Measurements from ENCODE around the gene ARFGAP2.
"Not testable (repeated sequence)": the region's sequence is repeated elsewhere in the genome, so short reads cannot be mapped to it uniquely, and the experiment has no call there.

Gene ARFGAP2

DNA sequence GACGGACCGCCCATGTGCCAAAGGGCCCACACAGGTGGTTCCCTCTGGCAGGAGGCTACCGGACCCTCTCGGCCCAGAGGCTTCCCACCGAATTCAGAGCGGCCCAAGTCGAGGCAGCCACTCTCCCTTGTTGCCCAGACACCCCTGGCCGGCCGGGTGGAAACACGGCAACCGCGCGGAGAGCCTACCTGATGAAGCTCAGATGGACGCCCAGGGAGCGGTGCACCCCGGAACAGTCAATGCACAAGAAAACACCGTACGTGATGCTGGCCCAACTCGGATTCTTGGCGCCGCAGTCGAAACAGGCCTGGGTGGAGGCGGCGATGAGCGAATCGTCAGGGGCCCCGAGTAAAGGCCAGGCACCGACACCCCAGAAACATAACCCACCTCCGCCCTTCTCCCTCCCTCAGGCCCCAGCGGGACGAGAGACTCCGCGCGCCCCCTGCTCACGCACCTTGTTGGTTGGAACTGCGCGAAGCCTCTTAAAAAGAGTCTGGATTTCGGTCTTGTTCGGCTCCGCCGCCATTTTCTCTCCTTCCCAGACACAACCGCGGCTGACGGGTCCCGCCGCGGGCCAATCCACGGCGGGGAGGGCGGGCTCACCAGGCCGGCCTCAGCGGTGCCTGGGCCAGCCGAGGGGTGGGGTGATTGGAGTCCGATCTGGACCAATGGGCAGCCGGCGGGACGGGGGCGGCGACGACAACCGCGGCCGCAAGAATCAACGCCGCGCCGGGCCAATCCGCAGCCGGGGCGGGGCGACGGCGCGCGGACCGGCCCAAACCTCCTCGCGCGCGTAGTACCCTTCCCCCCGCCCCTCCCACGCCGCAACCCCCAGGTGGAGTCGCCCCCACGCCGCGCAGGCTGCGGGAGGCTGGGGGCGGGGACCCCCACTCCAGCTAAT is at the start of gene ARFGAP2:
Gene ARFGAP2 (minus strand): TSS at position 552 of the 901 bp plus-strand sequence. CDS start 26 bp downstream, at position 526.
- peak; percentile 93 to 96 for DNase-seq

DNA sequence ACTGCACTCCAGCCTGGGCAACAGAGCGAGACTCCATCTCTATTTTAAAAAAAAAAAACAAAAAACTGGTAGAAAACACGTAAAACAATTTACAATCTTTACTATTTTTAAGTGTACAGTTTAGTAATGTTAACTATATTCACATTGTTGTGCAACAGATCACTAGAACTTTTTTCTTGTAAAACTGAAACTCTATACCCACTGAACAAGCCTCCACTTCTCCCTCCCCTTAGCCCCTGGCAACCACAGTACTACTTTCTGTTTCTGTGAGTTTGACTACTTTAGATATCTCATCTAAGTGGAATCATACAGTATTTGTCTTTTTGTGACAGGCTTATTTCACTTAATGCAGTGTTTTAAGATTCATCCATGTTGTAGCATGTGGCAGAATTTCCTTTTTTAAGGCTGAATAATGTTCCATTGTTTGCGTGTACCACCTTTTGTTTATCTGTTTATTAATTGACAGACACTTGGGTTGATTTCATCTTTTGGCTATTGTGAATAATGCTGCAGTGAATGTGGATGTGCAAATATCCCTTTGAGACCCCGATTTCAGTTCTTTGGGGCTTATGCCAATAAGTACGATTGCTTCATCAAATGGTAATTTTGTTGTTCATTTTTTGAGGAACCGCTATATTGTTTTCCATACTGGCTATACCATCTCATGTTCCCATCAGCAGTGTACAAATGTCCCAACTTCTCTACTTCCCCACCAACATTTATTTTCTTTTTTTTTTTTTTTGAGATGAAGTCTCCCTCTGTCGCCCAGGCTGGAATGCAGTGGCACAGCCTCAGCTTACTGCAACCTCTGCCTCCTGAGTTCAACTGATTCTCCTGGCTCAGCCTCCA is 49.1 kb upstream of the ARFGAP2 start:
- DNase-seq: no peak

DNA sequence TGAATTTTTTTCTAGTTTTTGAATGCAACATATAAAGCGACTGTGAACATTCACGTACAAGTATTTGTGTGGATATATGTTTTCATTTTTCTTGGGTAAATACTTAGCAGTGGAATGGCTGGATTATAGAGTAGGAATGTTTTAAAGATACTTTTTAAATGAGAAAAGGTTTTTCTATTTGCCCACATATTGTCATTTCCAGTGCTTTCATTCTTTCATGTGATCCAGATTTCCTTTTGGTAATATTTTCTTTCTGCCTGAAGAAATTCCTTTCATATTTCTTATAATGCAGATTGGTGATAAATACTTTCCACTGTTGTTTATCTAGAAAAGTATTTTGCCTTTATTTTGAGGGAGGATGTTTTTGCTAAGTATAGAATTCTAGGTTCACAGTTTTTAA is 46.0 kb upstream of the ARFGAP2 start:
- no peak for DNase-seq

- no peak for DNase-seq
These were observed 43.7 kb upstream of the ARFGAP2 start for GRCh38 chr11:47220401-47220821.

GRCh38 chr11:47216121-47216798 is 39.6 kb upstream of the ARFGAP2 start:
- peak in 1 of 2 donors; percentile 10 for DNase-seq

DNA sequence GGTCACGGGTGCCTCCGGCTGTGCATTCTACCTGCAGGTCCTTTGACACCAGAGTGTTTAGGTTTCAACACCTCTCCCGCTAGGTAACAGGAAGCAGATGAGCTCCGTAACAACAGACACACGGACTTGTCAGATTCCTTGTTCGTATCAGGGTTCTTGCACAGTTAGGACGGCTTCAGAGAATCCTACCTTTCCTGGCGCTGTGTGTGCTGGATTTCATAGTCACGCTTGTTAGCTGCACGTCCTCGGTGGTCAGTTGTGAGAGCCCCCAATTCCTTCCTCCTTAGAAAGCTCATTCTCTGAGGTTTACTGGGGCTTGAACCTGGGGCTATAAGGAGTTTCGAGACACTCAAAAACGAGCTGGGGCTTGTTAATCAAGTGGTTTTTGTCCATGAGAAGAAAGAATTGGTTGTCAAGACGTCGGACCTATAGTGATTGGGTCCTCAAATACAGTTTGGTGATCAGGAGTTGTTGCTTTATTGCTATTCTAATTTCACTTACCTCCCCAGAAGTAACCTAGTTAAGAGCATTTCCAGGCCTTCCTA is 38.8 kb upstream of the ARFGAP2 start:
- DNase-seq: no peak

GRCh38 chr11:47213950-47214565 is 37.4 kb upstream of the ARFGAP2 start:
- DNase-seq: peak; percentile 93 to 95

DNA sequence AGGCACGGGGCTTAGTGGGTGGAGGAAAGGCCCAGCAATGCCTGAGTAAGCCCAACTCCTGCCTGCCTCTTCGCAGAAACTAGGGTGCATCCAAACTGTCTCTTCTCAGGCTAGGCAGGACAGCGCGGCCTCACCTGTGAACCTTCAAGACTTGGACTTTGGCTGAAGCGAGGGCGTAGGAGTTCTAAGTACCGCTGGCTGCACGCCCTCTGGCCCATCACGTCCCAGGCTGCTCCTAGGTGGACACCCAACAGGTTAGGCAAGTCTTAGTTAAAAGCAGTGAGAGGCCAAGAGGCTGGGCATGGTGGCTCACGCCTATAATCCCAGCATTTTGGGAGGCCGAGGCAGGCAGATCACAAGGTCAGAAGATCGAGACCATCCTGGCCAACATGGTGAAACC is 36.3 kb upstream of the ARFGAP2 start:
- DNase-seq: no peak

GRCh38 chr11:47208628-47209027 is 31.9 kb upstream of the ARFGAP2 start:
- DNase-seq: no peak

GRCh38 chr11:47208008-47208552 is 31.4 kb upstream of the ARFGAP2 start:
- not testable (repeated sequence) for DNase-seq

DNA sequence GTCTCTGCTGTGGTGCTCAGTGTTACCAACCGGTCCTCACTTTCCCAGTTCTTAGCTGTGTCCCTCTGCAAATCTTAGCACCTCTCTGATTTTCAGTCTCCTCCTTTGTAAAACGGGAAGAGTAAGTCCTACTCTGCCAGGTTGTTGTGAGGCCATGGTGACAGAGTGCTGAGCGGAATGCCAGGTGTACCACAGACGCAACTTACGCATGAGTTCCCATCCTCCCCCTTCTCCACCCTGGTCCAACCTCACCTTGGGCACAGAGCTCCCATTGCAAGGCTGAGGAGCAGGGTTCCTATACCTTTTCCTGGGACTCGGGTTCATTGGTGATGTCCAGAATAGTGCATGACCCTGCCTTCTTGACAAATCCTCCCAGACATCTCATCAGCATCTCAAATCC is 30.8 kb upstream of the ARFGAP2 start:
- DNase-seq: no peak

DNA sequence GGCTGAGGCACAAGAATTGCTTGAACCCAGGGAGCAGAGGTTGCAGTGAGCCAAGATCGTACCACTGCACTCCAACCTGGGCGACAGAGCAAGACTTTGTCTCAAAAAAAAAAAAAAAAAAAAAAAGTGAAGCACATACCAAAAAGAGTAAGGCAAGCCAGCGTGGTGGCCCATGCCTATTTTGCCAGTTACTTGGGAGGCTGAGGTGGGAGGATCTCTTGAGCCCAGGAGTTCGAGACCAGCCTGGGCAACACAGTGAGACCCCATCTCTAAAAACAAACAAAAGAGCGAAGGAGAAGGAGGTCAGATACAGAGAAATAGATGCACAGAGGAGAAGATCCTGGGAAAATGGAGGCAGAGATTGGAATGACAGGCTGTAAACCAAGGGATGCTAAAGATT is 29.9 kb upstream of the ARFGAP2 start:
- not testable (repeated sequence) for DNase-seq

GRCh38 chr11:47204637-47204989 is 27.9 kb upstream of the ARFGAP2 start:
- DNase-seq: peak in 1 of 2 donors; percentile 47

DNA sequence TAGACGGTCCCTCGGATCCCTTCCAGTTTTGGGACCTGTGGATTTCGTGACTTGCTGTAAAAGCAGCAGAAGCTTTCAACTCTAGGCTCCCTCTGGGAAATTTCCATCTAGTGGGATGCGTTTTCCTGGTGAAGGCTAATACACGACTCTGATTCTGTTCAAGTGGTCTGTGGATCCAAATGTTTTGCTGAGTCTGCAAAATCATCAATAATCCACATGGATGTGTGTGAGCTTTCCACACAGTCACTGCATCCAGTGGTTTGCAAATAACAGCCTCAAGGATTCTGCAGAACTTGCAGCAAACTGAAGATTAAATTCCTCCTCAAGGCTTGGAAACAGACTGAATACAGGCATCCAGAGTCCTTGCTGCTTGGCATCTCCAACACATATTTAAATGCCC is 25.9 kb upstream of the ARFGAP2 start:
- DNase-seq: no peak

GRCh38 chr11:47201015-47201414 is 24.3 kb upstream of the ARFGAP2 start:
- DNase-seq: no peak

DNA sequence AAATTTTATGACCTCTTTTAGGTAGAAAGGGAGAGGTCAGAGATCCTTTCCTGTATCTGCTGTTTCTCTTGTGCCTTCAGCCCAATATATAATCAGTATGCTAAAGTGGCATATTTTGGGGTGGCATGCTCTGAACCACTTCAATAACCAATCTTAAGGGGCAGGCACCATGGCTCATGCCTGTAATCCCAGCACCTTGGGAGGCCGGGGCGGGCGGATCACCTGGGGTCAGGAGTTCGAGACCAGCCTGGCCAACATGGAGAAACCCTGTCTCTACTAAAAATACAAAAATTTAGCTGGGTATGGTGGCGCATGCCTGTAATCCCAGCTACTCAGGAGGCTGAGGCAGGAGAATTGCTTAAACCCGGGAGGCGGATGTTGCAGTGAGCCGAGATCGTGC is 21.5 kb upstream of the ARFGAP2 start:
- DNase-seq: not testable (repeated sequence)

DNA sequence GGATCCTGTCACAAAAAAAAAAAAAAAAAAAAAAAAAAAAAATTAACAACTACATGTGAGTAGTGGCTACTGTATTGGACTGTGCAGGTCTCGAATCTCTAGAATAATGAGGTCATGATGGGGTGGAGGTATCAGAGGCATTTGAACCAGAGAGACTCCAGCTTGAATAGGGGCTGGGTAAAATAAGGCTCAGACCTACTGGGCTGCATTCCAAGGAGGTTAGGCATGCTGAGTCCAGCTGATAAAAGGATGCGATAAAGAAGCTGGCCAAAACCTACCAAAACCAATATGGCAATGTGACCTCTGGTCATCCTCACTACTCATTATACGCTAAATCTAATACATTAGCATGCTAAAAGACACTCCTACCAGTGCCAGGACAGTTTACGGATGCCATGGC is 15.4 kb upstream of the ARFGAP2 start:
- DNase-seq: no peak

- DNase-seq: not testable (repeated sequence)
These were observed 14.5 kb upstream of the ARFGAP2 start for GRCh38 chr11:47191137-47191536.

DNA sequence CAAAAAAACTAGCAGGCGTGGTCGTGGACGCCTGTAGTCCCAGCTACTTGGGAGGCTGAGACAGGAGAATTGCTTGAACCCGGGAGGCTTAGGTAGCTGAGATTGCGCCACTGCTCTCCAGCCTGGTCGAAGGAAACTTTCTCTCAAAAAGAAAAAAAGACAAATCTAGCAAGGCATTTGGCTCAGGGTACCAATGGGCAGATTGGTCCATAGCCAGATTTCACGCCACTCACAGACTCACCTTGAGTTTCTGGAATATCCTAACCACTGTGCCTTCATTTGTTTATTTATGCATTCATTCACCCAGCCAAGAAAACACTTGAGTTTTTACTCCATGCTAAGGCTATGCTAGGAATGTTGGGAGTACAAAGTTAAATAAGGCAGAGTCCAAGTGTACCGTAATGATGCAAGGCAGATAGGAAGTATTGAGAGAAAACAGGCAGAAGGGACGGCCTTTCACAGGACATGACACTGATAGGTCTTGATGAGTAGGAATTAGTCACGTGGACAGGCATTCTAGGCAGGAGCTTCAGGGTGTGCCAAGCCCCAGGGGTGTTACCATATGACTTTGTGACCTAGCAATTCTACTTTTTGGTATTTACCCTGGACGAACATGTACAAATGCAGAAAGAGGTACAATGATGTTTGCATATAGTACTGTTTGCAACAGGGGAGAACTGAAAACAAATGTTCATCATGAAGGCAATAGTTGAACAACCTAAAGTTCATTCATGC is 12.6 kb upstream of the ARFGAP2 start:
- no peak for DNase-seq

DNA sequence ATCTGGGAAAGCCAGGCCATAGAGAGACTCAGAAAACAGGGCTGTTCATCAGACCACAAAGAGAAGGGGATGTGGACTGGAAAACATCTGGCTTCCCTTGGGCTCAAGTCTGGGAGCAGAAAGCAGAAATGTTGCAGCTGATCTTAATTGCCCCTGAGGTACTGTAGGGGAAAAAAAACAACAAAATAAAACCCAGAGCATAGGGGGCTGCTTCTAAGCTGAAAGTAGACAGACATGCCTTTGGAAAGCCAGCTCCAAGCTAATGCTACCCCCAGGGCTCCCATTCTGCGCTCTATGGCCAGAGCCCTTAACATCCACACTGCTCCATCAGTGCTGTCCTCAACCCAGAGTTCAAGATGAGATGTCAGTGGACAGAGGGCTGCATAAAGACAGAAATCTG is 11.6 kb upstream of the ARFGAP2 start:
- no peak for DNase-seq

- DNase-seq: no peak
These were observed 11.0 kb upstream of the ARFGAP2 start for GRCh38 chr11:47187723-47188122.

Measured in hippocampal formation (tissue), 2 donors.